SU-DHL-6 (cell line): ENCODE measurements around the gene PLCB1.

Source experiments
- H2AFZ ChIP-seq: fragments of 200-600 bp; sonication (generic); 2 replicates; pipeline ENCODE4 v1.6.1; 2014; ENCODE audit warnings: low read depth, mild to moderate bottlenecking, moderate library complexity, mixed read lengths, antibody characterized with exemption, low read length; ENCODE audit not compliant: severe bottlenecking
- H3F3A ChIP-seq: fragments of 200-600 bp; shearing (Covaris generic); 2 replicates; pipeline ENCODE4 v1.6.0; 2016; ENCODE audit warnings: antibody characterized with exemption, mild to moderate bottlenecking; ENCODE audit not compliant: insufficient read depth
- H3K27ac ChIP-seq: fragments of 200-600 bp; sonication (generic); 2 replicates; pipeline ENCODE4 v1.5.1; 2016; ENCODE audit warnings: low read depth, mild to moderate bottlenecking, low read length, moderate library complexity, mixed read lengths
- H3K27me3 ChIP-seq: fragments of 200-600 bp; sonication (generic), shearing (Covaris generic); 2 replicates; pipeline ENCODE4 v1.6.0; 2014; ENCODE audit warnings: mild to moderate bottlenecking, low read length
- H3K36me3 ChIP-seq: fragments of 200-600 bp; sonication (generic); 2 replicates; pipeline ENCODE4 v1.6.1; 2014; ENCODE audit warnings: mild to moderate bottlenecking, low read length, mixed read lengths
- H3K4me2 ChIP-seq: fragments of 300-600, 200-600 bp; shearing (Covaris generic), sonication (generic); 2 replicates; pipeline ENCODE4 v1.6.0; 2014; ENCODE audit warnings: low read length, low read depth, mild to moderate bottlenecking; ENCODE audit not compliant: poor library complexity, severe bottlenecking
- H3K4me3 ChIP-seq: fragments of 200-600 bp; sonication (generic); 2 replicates; pipeline ENCODE4 v1.5.1; 2014; ENCODE audit warnings: antibody characterized with exemption, low read length, mild to moderate bottlenecking, mixed read lengths; ENCODE audit not compliant: insufficient read depth, poor library complexity, severe bottlenecking
- H3K79me2 ChIP-seq: fragments of 200-600 bp; sonication (generic); 2 replicates; pipeline ENCODE4 v1.6.1; 2014; ENCODE audit warnings: mild to moderate bottlenecking, low read length, moderate library complexity; ENCODE audit not compliant: insufficient read depth
- H3K9ac ChIP-seq: fragments of 200-600 bp; sonication (generic); 2 replicates; pipeline ENCODE4 v1.7.0; 2014; ENCODE audit warnings: mild to moderate bottlenecking, low read length
- H3K9me2 ChIP-seq: fragments of 200-600 bp; sonication (generic); replicated peaks from 2 replicates; pipeline ENCODE4 v1.6.1; 2014; ENCODE audit warnings: low read length; ENCODE audit not compliant: insufficient read depth
- H3K9me3 ChIP-seq: fragments of 200-600 bp; sonication (generic); 2 replicates; pipeline ENCODE4 v1.6.1; 2014; ENCODE audit warnings: low read length, mixed read lengths; ENCODE audit not compliant: insufficient read depth
- H4K20me1 ChIP-seq: fragments of 200-600 bp; sonication (generic); 2 replicates; pipeline ENCODE4 v1.6.1; 2014; ENCODE audit warnings: low read depth, mild to moderate bottlenecking, antibody characterized with exemption, low read length, moderate library complexity, mixed read lengths
- CTCF ChIP-seq: fragments of 200-600 bp; sonication (generic); IDR thresholded peaks from one replicate; pipeline ENCODE4 v1.5.1; 2017; ENCODE audit warnings: antibody characterized with exemption, mild to moderate bottlenecking, low read length, moderate library complexity; ENCODE audit not compliant: insufficient read depth, poor library complexity, severe bottlenecking
- EZH2phosphoT487 ChIP-seq: fragments of 200-600 bp; sonication (generic), shearing (Covaris generic); conservative IDR thresholded peaks from 2 replicates; pipeline ENCODE4 v1.6.1; 2018; ENCODE audit warnings: mild to moderate bottlenecking, antibody characterized with exemption, low read length, moderate library complexity, mixed read lengths

PLCB1 gene

GRCh38 chr20:8774412-8774811 is 642.3 kb downstream of the PLCB1 start:
- Histone ChIP-seq H3K4me2 (no peak overlapping the region), H3K79me2 (no peaks in the 10 kb centered on the region), H2AFZ (no peak overlapping the region), H3K27ac (no peak overlapping the region), H3K36me3 (no peaks in the 10 kb centered on the region), H3K4me3 (no peak overlapping the region), H3K9me3 (no peaks in the 10 kb centered on the region), H3K9ac (no peak overlapping the region), H3K27me3 (no peaks in the 10 kb centered on the region), H4K20me1 (no peaks in the 10 kb centered on the region), H3K9me2 (no peaks in the 10 kb centered on the region), H3F3A (no peaks in the 10 kb centered on the region)
- no peak for TF ChIP-seq CTCF
- TF ChIP-seq EZH2phosphoT487: no peak

GRCh38 chr20:8777911-8778310 is 645.8 kb downstream of the PLCB1 start:
- no peak overlapping the region for H2AFZ ChIP-seq
- H3F3A ChIP-seq: no peaks in the 10 kb centered on the region
- H3K27ac ChIP-seq: no peak overlapping the region
- TF ChIP-seq CTCF (no peak), EZH2phosphoT487 (no peak)
- H3K36me3 ChIP-seq: no peaks in the 10 kb centered on the region
- no peaks in the 10 kb centered on the region for H3K9me3 ChIP-seq
- no peaks in the 10 kb centered on the region for H3K27me3 ChIP-seq
- H3K9me2 ChIP-seq: no peaks in the 10 kb centered on the region
- H3K79me2 ChIP-seq: no peaks in the 10 kb centered on the region
- H3K9ac ChIP-seq: no peak overlapping the region
- H3K4me2 ChIP-seq: no peak overlapping the region
- no peaks in the 10 kb centered on the region for H4K20me1 ChIP-seq
- H3K4me3 ChIP-seq: no peak overlapping the region

- no peaks in the 10 kb centered on the region for H3F3A ChIP-seq
- H3K9me2 ChIP-seq: no peaks in the 10 kb centered on the region
- H3K9me3 ChIP-seq: no peaks in the 10 kb centered on the region
- H4K20me1 ChIP-seq: no peaks in the 10 kb centered on the region
- H3K4me3 ChIP-seq: no peak overlapping the region
- no peaks in the 10 kb centered on the region for H3K27me3 ChIP-seq
- H2AFZ ChIP-seq: no peak overlapping the region
- H3K9ac ChIP-seq: no peak overlapping the region
- no peaks in the 10 kb centered on the region for H3K79me2 ChIP-seq
- TF ChIP-seq EZH2phosphoT487: no peak
- H3K36me3 ChIP-seq: no peaks in the 10 kb centered on the region
- H3K27ac ChIP-seq: no peak overlapping the region
- H3K4me2 ChIP-seq: no peak overlapping the region
Observed at GRCh38 chr20:8778387-8778786, 646.3 kb downstream of the PLCB1 start.

- H3K79me2 ChIP-seq: no peaks in the 10 kb centered on the region
- no peaks in the 10 kb centered on the region for H3F3A ChIP-seq
- no peak overlapping the region for H3K4me2 ChIP-seq
- no peaks in the 10 kb centered on the region for H3K27me3 ChIP-seq
- H3K27ac ChIP-seq: no peak overlapping the region
- no peak for TF ChIP-seq EZH2phosphoT487
- no peak overlapping the region for H3K4me3 ChIP-seq
- H3K9ac ChIP-seq: no peak overlapping the region
- H2AFZ ChIP-seq: no peak overlapping the region
- no peaks in the 10 kb centered on the region for H4K20me1 ChIP-seq
- H3K9me3 ChIP-seq: no peaks in the 10 kb centered on the region
- H3K36me3 ChIP-seq: no peaks in the 10 kb centered on the region
- no peaks in the 10 kb centered on the region for H3K9me2 ChIP-seq
Observed at GRCh38 chr20:8780915-8781314, 648.8 kb downstream of the PLCB1 start.
